B cell (primary cell): ENCODE data around the gene EPRS1.

Source experiments
- EZH2 ChIP-seq: IDR thresholded peaks from 2 replicates; pipeline ENCODE4 v1.6.1; 2012; ENCODE audit warnings: borderline replicate concordance, low read depth, mild to moderate bottlenecking, moderate library complexity, low read length; ENCODE audit not compliant: insufficient read depth, poor library complexity, severe bottlenecking
- TF ChIP-seq, protein P1 (sequence below): fragments of 200-600 bp; IDR thresholded peaks from one replicate; pipeline ENCODE4 v1.8.0; 2022; ENCODE audit warnings: antibody characterized with exemption, mild to moderate bottlenecking

DNA sequence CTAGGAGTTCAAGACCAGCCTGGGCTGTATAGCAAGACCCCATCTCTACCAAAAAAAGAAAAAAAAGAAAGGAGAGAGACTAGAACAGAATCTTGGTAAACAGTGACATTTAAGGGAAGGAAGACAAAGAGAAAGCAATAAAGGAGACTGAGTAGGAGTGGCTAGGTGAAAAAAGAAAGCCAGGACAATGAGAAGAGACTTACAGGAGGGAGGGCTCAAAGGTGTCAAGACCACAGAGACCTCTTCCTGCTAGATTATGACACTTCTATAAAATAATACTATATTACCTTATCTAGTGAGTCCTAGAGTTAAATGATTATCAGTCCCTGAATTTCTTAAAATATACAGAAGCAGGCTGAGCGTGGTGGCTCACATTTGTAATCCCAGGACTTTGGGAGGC is 10.1 kb upstream of the EPRS1 start:
- TF ChIP-seq, protein P1, sequence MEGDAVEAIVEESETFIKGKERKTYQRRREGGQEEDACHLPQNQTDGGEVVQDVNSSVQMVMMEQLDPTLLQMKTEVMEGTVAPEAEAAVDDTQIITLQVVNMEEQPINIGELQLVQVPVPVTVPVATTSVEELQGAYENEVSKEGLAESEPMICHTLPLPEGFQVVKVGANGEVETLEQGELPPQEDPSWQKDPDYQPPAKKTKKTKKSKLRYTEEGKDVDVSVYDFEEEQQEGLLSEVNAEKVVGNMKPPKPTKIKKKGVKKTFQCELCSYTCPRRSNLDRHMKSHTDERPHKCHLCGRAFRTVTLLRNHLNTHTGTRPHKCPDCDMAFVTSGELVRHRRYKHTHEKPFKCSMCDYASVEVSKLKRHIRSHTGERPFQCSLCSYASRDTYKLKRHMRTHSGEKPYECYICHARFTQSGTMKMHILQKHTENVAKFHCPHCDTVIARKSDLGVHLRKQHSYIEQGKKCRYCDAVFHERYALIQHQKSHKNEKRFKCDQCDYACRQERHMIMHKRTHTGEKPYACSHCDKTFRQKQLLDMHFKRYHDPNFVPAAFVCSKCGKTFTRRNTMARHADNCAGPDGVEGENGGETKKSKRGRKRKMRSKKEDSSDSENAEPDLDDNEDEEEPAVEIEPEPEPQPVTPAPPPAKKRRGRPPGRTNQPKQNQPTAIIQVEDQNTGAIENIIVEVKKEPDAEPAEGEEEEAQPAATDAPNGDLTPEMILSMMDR = no peak
- TF ChIP-seq EZH2 = no peak
